ENCODE measurements around the gene CCNYL1.

- TF ChIP-seq RAD21 (conservative IDR thresholded peaks at IDR 0.05) (no peak), CTCF (IDR thresholded peaks at IDR 0.05; ENCODE audit: poor library complexity, severe bottlenecking) (no peak), EP300 (conservative IDR thresholded peaks at IDR 0.05; ENCODE audit: poor library complexity, severe bottlenecking) (no peak), POLR2AphosphoS5 (IDR thresholded peaks at IDR 0.05) (no peak), MXI1 (conservative IDR thresholded peaks at IDR 0.05; ENCODE audit: poor library complexity, severe bottlenecking) (no peak), EZH2 (IDR thresholded peaks at IDR 0.05; ENCODE audit: borderline replicate concordance, insufficient read depth, low read length, poor library complexity, severe bottlenecking) (no peak), SMC3 (conservative IDR thresholded peaks at IDR 0.05; ENCODE audit: poor library complexity) (no peak)
Observed at GRCh38 chr2:207743514-207743913, 32.1 kb downstream of the CCNYL1 start.

Data from neural cell (in vitro differentiated cells).